ENCODE data around the gene MICALL2.

Gene MICALL2

DNA sequence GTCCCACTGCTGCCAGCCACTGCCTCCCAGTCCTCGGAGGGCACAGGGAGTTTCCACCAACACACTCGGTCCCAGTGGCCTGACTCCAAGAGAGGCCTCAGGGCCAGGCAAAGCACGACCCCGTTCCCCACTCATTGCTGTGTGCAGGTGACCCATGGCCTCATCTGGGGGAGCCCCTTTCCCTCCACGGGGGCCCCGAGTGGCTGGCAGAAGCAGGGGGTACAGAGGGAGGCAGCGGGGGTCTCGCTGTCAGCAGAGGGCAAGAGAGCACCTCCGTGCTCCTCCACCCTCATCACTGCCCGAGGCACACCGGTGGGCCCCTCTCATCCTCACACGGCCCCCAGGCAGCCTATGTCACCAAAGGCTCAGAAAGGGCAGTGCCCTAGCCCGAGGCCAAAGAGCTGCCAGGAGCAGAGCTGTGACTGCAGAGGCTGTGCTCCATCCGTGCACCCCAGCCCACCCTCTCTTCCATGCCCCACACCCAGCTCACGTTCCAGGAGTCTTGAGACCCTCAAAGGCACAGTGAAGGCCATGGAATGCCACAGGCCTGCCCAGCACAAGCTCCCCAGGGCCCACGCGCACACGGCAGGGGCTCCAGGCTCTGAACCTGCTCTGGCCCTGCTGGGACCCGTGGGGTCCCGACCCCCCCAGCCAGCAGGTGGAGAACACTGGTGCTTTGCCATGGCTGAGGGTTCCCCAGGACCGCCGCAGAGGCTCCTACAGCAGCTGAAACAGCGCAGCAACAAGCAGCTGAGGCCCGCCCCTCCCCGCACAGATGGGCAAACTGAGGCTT is 25.9 kb downstream of the MICALL2 start:
- no peak for DNase-seq (ENCODE audit: low spot score)

- DNase-seq (ENCODE audit: low spot score): peak; percentile 84
Observed at GRCh38 chr7:1432411-1433082, 26.7 kb downstream of the MICALL2 start.

DNA sequence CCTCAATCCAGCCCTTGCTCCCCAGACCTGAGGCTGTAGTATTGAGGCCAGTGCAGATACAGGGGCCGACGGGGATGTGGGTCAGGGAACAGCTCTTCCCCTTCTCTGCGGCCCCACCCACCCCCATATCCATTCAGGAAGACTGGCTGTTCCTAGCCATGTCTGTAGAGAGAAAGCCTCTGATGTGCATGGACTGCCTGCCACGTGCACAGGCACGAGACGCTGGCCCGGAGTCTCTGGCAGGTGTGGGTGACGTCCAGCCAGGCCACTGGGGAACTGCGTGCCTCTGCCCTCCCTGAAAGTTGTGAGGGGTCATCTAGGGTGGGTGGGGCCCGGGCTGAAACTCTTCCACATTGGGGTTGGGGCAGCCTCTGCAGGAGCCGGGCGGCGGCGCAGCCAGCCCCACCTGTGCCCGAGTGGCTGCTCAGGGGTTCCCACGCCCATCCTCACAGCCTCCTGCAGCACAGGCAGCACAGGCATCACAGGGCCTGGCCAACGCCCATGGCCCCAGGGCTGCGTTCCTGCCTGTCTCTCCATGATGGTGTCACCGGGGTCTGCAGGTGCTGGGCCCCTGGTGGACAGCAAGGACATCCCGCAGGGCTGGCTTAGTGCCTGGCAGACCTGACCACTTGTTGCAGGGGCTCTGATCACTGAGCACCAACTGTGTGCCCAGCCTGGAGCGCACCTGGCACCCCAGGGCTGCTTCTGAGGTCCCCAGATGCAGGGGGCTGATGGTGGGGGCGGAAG is 27.5 kb downstream of the MICALL2 start:
- DNase-seq (ENCODE audit: low spot score): no peak

DNA sequence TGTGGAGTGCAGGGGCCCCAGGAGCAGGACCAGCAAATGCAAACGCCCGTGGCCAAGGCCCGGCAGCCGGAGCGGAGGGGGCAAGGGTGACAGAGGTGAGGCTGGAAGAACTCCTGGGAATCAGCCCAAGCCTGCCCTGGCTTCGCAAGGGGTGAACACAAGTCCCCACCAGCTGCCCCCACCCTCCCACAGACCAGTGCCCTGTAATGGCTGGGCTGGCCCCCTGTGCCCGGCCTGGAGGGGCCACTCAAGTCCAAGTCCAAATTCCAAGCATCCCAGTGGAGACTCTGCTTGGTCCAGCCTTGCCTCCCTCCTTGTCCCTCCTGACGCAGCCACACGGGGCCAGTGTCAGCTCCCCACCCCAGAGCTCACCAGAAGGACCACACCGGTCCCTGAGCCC is 28.0 kb downstream of the MICALL2 start:
- DNase-seq (ENCODE audit: low spot score): no peak

DNA sequence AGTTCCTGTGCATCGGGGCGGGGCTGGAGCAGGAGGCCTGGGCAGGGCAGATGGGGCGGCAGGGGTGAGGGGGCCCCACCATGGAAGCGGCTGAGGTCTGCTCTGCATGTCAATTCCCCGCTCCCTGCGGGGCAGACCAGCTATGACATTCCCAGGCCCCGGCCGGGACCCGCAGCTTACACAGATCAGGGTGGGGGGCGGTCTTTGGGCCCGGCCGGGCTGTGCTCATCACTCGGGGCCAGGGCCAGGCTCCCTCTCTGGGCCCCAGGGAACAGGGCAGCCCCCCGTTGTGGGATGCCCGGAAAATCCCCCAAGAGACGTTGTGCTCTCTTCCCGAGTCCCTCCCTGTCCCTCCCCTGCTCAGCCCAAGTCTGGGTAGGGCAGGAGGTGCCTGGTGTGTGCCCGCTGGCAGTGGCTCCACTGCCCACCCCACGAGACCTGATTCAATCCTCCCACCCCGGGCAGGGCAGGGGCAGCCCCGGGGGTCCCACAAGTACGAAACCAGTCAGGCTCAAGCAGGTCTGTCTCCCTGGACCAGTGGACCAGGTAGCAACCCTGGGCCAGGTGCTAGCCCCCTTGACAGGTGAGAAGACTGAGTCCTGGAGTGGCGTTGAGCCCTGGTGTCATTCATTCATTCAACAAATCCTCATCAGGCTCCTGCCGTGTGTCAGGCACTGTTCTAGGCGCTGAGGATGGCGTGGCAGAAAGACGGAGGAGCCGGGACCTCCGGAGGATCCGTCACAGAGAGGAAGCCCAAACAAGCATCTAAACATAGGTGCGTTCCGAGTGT is 29.0 kb downstream of the MICALL2 start:
- DNase-seq (ENCODE audit: low spot score): no peak

DNA sequence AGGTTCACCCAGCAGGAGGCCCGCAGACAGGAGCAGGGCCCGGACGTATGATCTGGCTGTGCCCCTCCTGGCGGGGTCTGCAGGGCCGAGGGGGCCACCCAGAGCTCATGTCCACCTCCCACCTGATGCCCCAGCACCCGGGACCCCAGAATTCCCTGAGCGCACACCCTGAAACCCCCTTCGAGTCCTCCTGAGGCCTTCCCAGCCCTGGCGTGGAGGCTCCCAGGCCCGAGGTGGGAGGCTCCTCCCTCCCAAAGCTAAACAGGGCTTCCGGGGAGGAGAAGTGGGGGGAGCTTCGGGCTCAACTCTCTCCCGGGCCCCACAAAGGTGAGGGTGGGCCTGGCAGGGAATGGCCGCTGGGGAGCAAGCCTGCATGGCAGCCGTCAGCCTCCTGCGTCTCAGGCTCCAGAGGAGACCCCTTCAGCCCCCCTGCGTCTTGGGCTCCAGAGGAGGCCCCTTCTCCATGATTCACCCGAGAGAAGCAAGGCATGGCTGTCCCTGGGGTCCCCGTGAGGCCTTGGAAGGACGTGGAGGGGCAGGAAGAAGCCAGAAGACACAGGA is 30.2 kb downstream of the MICALL2 start:
- no peak for DNase-seq (ENCODE audit: low spot score)

- DNase-seq (ENCODE audit: low spot score): no peak
Observed at GRCh38 chr7:1427064-1427657, 32.1 kb downstream of the MICALL2 start.

DNA sequence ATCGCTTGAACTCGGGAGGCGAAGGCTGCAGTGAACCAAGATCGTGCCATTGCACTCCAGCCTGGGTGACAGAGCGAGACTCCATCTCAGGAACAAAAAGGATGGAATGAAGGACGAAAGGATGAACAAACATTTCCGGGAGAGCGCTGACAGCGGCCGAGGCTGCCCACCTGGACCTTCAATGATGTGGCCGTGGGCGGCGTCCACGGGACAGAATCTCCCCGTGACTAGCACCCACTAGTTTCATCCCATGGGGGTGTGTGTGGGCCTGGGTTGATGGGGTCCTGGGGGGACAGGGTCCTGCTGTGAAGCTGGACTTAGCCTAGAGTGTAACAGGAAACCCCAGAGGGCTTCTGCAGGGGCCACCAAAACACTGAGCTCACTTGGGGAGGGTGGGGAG is 32.8 kb downstream of the MICALL2 start:
- no peak for DNase-seq (ENCODE audit: low spot score)

DNA sequence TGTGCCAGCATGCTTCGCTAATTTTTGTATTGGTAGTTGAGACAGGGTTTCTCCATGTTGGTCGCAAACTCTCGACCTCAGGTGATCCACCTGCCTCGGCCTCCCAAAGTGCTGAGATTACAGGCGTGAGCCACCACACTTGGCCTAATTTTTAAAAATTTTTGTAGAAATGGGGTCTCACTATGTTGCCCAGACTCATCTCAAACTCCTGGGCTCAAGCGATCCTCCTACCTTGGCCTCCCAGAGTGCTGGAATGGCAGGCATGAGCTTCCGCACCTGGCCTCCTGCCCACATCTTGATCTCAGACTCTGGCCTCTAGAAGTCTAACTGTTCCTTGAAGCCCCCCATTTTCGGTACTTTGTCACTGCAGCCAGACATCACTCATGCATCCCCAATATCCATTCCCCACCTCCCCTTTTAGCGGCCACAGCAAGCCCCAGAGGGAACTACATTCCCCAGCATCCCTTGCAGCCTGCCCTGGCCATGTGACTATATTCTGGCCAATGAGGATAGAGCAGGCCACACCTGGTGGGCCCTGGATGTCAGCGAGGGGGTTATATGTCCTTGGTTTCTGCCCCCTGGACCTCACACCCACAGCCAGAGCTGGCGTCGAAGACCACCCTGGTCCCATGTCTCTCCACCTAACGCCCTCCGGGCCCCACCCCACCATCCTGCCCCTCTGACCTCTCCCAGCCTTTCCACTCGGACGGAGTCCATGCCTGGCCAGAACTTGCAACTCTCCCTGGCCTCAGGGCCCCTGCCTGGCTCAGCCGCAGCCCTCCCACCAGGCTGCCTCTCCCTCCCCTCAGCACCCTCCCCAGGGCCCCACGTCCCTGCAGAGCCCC is 33.8 kb downstream of the MICALL2 start:
- peak; percentile 71 for DNase-seq (ENCODE audit: low spot score)

GRCh38 chr7:1424041-1424440 is 35.2 kb downstream of the MICALL2 start:
- DNase-seq (ENCODE audit: low spot score): no peak

- DNase-seq (ENCODE audit: low spot score): no peak
Observed at GRCh38 chr7:1423264-1423811, 35.9 kb downstream of the MICALL2 start.

- no peak for DNase-seq (ENCODE audit: low spot score)
Observed at GRCh38 chr7:1422512-1423263, 36.6 kb downstream of the MICALL2 start.

- DNase-seq (ENCODE audit: low spot score): no peak
Observed at GRCh38 chr7:1421946-1422345, 37.3 kb downstream of the MICALL2 start.

- no peak for DNase-seq (ENCODE audit: low spot score)
Observed at GRCh38 chr7:1421020-1421790, 38.1 kb downstream of the MICALL2 start.

DNA sequence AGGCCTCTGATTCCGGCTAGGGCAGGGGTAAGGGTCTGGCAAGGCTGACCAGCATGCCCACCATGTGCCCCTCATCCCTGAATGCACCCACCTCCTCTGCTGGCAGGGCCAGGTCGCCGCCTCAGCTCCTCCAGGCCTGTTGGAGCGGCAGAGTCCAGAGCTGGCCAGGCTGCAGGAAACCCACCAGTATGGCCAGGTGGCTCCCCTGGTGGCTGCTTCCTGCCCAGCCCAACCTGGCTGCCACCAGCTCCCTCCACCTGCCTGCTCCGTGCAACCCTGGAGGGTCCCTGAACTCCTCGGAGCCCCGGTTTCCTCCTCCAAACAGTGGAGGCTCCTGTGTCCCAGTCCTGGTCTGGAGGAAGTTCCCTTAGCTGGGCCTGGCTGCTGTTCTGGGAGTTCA is 39.6 kb downstream of the MICALL2 start:
- no peak for DNase-seq (ENCODE audit: low spot score)

- DNase-seq (ENCODE audit: low spot score): no peak
Observed at GRCh38 chr7:1419310-1419634, 40.0 kb downstream of the MICALL2 start.

GRCh38 chr7:1418505-1419309 is 40.6 kb downstream of the MICALL2 start:
- DNase-seq (ENCODE audit: low spot score): peak; percentile 57
